NCI-H187 treated with DMSO at 0.1 percent for 48 hours (cell line): Measurements from ENCODE around the gene HOXA7.

Source experiments
- DNase-seq: peaks from one replicate; lab custom pipeline; 2025; lab: John Stamatoyannopoulos, UW

Gene HOXA7

DNA sequence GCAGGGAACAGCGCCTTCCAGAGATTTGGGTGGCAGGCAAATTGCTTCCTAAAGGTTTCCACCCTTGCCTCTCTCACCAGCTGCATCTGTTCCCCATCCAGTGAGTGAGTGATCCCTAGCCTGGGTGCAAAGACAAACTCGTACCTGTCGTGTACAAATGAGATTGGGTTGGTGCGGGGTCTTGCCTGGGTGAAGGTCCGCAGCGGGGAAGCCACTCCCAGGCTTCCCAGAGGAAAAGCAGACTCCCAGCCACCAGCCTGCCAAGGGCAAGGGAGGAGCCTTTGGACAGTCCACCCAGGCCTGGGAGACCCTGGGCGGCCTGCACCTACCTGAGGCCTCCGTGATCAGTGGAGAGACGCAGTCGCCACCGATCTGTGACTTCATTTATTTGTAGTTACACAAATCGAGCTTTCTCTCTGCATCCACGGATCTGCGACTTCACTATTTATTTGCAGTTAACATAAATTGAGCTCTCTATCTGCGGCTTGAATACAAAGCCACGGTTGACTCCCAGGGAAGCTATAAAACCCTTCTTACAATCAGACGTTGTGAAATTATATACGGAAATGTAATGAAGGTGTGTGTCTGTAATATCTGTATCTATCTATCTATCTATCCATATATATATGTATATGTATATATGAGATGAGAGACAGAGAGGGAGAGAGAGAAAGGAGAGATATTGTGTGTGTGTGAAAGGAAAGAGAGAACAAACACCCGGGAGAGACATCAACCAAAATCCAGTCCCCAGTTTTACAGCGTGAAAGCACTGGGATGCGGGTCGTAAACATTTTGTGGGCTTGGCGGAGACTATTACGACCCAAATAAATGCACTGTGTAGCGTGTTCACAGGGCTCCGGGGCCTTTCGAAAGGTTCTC lies 3.0 kb upstream of the HOXA7 start:
- no peak for DNase-seq

DNA sequence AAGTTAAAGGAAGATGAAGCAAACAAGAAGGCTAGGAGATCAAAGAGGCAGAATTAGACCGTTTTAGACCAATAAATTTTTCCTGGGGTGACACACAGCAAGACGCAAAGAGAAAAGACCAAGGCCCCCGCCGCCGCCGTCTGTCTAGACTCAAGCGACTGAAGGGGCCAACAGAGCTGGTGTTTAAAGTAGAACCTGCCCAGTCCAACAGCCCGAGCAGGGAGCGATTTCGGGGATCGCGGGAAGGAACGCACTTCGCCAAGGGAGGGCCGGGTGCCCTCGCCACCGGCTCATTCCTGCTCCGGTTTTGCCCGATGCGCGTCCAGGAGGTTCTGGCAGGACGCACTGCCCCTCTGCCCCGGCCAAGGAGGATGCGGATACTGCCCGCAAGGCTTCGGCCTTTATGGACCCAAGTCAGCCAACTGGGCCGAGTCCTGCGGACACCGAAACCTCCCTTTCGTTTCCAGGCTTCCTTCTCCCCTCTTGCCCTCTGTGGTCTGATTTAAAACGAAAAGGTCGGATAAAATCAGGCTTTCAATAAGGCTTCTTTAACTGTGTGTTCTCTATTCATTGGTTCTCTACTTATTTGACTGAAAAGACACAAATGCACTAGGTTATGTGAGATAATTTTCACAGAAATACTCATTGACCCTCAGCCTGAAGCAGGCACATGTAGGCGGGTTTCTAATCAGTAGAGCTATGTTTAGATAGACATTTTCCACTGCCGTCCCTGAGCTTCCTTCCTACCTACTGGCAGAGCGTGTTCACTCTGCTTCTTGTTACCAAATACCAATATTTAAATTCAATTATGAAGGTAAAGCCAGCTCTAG lies 2.2 kb upstream of the HOXA7 start:
- DNase-seq: no peak

DNA sequence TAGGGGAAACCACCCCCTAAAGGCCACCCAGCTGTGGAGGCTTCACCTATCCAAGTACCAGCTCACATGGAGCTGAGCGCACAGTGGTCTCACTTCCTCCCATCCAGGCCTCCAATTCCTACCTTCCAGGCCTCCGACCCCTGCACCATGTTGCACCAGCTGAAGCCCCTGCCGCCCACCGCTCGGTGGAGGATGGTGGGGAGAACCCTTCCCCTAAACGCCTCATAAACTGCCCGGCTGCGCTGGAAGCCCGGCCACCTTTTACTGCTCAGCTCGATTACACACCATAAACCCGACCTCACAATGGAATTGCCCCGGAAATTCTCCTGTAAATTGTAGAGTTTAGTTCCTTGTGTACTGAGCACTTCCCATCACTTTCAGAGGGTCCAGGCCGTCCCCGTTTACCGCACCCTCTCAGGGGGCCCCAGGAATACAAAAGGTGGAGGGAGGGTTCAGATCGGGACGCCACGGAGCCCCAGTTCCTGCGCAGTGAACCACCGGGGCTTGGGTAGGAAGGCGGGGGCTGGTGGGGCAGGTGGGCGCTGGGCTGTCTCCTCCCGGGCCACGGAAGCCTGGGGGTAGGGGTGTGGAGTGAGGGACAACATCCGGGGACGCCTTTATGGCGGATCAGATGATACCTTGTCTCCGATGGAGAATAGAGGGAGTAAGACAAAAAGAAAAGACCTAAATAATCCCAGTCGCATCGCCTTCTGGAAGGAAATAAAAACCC lies 1.4 kb upstream of the HOXA7 start:
- no peak for DNase-seq

DNA sequence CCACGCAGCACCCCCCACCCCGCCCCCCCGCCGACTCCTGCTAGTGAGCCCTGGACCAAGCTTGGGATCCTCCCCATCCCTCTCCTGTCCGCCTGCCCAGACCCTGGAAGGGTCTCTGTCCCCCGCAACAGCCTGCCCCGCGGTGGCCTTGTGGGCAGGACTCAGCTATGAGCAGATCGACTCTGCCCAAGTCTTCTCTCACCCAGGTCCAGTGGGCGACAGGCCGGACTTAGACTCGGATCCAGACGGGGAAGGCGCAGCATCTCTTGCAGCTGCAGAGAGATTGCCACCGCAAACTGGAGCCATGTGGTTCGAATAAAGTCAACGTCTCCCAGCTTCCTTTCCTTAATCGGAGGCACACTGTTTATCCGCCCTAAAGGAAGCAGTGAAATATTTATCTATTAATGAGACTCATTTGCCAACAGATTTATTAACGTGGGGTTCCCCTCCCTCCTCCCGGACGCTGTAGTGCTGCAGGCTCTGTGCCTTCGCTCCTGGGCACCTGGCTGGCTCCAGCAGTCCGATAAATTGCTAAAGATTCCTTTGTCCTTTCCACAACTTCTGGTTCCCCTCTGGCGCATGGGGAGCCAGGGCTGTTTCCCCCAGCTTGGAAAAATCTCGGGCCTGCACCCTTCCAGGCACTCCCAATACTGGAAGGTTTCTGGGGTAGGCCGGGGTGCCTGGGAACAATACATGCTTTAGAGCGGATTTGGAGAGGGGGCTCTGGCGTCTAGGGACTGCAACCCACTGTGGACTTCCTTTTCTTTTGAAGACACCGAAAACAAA lies 634 bp upstream of the HOXA7 start:
- no peak for DNase-seq

DNA sequence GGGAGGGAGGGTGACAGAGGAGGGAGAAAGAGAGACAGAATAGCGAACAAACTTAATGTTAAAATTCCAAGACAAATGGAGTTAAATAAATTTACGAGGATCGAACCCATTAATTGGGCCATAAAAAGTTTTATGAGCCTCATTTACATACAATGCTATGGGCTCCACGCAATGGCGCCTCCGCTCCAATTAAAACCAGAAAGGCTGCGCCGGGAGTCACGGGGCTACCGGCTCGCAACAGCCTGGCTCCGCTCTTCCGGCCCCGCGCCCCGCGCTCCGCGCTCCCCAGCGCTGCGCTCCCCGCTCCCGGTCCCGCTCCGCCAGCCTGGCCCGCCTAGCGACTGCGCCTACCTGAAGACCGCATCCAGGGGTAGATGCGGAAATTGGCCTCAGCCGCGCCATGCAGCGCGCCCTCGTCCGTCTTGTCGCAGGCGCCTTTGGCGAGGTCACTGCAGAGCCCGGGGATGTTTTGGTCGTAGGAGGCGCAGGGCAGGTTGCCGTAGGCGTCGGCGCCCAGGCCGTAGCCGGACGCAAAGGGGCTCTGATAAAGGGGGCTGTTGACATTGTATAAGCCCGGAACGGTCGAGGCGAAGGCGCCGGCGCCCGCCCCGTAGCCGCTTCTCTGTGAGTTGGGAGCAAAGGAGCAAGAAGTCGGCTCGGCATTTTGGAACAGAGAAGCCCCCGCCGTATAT lies 513 bp downstream of the HOXA7 start:
- DNase-seq: no peak

DNA sequence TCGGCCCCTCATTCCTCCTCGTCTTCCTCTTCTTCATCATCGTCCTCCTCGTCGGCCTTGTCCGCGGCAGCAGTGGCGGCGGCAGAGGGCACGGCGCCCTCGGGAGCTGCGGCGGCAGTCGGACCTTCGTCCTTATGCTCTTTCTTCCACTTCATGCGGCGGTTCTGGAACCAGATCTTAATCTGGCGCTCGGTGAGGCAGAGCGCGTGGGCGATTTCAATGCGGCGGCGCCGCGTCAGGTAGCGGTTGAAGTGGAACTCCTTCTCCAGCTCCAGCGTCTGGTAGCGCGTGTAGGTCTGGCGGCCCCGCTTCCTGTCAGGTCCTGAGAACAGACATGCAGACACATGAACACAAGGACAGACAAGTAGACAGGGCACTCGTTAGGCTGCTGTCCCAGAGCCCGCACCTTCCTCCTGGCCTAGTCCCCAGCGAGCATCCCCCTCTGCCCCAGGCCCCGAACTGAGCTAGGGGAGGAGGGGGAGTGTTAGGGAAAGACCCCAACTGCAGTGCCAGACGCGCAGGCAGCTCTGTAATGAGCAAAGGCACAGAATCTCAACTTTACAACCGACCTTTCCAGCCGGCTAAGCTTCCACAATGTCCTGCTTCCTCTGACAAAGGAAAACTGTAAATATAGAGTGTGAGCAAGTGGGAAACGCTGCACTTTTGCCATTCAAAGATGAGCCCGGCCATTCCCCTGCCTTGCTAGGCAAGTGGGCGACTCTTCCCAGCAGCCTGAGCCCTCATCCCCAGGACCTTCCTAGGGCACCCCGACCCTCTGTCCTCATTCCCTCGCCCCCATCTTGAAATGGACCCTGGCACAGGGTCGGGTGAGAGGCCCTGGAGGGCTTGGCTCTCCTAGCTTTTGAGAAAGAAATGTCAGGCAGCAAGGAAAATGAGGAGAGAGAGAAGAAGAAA lies 1.3 kb downstream of the HOXA7 start:
- DNase-seq: no peak

DNA sequence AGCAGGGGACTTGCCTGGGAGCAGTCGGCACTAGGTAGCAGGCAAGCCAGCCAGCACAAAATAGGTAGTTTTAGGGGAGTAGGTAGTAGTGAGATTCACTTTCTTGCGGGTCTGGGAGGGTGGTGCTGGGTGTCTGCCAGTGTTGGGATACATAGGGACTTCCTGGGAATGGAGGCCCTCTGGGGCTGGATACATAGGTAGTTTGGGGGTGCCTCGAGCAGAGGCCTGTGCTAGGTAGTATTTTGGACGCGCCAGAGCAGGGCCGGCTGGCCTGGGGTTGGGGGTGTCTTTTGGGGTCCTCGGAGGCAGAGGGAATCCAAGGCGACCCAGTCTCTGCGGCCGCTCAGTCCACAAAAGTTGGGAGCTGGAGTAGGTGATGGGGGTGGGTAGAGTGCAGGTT lies 2.1 kb downstream of the HOXA7 start:
- DNase-seq: no peak

DNA sequence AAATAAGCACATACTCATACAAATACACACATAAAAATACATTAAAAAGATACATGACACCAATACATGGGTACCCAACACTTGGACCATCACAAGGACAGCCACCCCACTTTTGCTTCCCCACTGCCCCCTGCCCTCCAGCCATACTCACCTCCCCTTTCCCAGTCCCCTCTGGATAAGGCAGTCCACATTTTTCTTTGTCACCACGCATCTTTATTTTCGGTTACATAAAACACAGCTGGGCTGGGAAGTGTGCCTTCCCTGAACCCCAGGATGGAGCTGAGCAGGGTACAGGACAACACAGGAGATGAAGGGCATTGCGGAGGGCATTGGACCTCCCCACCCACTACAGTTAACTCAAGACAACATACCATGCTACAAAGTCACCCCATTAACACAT lies 2.9 kb downstream of the HOXA7 start:
- no peak for DNase-seq

DNA sequence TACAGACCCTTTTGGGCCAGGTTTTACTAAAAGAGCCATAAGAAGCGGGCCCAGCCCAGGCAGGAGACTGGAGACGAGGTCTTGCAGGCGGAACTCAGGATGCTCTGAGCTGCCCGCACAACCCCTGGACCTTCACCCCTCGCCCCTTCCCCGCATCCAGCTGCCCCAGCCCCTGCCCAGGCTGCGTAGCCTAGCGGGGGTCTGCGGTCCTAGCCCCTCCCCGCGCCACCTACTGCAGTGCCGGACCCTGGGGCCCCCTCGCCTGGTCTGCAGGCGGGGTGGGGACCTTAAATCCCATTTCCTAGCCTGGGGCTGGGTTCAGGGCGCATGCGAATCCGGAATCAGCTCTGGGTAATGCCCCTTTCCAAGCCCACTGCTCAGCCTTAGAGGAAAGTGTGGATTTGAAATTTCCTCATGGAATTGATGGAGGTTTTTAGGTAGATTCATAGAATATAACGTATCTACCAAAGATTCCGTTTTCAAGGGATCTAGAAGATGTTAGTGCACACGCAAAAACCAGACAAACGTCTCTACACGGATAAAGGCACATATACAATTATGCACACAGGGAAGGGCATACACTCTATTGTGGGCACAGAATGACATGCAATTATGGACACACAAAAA lies 3.5 kb downstream of the HOXA7 start:
- DNase-seq: no peak

DNA sequence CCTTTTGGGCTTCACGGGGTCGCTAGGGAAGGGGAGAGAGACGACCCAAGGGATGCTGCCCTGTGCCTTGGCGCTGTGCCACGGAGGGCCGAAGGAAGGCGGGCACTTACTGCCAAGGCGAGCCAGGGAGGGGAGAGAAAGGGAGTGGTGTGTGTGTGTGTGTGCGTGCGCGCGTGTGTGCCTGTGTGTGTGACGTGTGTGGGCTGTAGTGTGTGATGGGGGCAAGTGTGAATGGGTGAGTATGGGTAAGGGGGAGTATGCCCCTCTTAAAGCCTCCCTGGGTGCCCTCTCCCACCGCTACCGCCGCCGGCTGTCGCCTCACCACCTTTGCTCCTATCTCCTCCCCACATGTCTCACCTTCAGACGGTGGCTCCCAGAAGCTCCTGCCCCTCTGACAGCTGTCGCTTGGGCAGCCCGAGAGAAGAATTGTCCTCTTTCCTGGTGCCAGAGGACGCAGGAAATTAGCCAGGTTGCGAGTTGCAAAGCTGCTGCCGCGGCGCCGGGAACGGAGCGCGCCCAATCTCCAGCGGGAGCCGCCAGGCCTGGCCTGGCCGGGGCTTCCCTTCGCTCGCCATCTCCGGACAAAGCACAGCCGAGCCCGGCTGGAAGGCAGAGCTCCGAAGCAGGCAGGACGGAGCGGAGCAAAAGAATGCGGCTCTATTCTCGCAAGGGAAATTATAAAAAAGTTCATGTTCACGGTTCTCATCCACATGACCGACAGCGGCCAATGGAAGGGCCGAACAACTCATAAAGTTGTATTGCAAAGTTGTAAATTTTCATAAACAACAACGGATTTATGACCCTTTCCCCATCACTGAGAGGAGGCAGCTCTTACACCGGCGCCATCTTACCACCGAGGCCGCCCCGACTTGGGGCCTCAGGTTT lies 4.3 kb downstream of the HOXA7 start, which contains the start of gene HOXA3:
Gene HOXA3 (minus strand): TSS at position 653 of the 885 bp plus-strand sequence. CDS start 41,943 bp downstream, outside the sequence.
- no peak for DNase-seq

DNA sequence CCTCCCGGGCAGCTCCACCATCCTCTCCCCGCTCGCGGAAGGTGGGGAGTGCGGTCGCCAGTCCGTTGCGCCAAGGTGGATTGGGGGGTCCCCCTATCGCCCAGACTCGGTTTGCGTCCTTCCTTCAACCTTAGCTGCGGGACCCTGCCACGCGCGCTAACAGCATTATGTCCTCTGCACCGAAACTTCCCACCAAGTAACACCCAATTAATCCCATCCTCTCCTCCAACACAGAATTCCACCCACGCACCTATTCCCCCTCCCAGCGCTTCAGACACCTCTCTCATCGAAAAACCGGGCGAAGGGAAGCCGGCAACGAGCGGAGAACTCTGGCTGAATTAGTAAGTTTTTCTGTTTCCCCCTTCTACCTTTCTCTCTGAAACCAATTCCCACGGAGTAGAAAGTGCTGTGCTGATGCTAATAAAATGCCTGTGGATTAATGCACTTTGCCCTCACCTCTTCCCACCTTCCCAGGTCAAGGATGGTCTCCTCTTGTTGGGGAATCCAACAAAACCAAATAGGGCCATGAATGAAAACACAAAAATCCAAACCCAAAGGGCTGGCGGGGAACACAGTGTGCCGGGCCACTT lies 5.0 kb downstream of the HOXA7 start:
- no peak for DNase-seq

DNA sequence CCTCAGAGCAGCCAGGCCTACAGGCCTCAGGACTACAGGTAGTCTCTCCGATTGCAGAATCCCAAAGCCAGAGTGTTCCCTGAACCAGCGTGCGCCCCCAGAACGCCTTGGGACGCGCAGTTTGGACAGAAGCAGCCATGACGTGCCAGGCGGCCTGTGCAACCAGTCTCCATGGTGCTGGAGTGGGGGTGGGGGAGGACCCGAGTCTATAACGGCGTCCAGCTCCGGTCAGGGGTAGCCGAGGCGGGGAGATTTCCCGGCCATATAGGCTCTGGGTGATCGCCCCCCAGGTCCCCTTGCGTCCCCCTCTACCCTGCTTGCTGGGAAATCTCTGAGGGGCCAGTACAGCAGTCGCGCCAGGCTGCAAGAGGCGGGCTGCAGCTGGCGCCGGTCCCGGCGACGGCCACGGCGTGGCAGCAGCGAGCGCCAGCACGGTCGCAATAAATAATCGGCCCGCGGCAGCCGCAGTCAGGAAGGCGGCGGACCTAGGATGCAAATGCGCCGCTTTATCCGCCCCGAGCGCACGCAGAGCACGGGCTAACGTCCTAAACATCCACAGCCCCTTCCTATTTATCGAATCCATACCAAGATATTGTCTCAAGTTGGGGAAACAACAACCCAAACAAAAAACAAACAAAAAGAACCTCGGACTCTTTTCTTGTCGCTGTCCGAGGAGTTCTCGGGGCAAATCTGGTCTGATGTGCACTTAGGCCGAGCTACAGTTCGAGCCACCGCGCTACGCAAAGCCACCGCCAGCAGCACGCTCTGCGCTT lies 5.7 kb downstream of the HOXA7 start:
- no peak for DNase-seq

DNA sequence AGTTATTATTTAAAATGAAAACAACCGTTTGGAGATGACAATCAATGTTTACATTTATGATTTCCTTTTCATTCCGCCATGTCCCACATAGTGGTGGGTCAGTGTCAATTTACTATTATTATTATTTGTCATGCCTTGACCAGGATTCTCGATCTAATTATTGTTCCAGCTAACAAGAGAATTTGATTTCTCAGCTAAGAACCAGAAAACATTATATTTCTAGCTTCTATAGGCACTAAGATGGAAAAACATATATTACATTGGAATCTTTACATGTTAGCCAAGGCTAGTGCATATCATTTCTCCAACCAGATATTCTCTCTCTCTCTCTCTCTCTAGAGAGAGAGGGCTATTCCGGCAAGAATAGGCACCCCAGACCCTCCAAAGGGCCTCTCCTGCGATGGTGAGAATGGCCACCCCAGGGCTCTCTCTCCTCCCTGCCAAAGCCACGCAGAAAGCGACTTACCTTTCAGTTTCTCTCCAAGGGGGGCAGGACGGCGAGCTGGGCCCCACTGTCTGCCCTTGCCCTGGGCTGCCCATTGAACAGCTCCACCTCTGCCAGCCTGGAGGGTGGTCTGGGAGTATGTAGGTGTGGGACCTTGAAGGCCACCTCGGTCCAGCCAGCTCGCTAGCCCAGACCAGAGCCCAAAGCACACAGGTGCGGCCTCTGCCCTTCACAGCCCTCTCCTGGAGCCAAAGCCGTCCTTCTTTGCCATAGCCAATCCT lies 6.5 kb downstream of the HOXA7 start:
- no peak for DNase-seq

DNA sequence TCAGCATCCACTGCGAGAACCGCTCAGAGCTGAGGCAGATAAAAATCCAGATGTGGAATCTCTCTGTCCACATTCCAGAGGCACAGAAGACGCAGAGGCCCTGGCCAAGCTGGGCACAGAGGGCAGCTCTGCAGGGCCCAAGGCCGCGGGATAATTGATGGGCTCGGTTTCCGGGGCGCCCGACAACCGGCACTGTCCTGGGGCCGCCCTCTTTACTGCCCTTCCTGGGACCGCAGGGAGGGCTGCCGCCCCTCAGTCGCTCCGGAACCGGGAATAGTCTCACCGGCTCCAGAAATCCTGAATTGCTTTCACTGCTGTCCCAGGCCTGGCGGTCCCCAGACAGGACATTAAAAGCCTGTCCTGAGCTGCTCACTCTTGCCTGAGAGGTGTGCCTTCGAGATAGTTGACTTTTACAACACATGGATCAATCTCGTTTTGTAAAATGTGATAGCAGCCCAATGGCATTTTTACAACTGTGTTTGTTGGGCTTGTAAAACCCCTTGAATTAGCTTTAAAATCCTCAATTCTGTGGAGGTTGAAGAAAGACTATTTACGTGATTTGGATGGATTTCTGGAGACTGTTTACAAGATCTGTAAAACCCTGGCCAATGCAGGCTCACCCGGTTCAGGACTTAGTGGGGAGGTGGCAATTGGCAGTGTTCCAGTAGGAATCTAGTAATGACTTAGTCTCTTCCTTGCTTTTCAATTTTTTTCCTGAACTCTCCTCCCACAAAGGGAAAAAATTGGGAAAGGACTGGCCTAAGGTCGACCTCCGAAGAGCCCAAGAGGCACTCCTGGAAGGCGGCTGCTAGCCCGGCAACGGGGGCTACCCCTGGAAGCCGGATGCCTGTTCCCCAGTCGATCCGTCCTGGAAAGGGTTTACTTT lies 7.5 kb downstream of the HOXA7 start:
- no peak for DNase-seq

DNA sequence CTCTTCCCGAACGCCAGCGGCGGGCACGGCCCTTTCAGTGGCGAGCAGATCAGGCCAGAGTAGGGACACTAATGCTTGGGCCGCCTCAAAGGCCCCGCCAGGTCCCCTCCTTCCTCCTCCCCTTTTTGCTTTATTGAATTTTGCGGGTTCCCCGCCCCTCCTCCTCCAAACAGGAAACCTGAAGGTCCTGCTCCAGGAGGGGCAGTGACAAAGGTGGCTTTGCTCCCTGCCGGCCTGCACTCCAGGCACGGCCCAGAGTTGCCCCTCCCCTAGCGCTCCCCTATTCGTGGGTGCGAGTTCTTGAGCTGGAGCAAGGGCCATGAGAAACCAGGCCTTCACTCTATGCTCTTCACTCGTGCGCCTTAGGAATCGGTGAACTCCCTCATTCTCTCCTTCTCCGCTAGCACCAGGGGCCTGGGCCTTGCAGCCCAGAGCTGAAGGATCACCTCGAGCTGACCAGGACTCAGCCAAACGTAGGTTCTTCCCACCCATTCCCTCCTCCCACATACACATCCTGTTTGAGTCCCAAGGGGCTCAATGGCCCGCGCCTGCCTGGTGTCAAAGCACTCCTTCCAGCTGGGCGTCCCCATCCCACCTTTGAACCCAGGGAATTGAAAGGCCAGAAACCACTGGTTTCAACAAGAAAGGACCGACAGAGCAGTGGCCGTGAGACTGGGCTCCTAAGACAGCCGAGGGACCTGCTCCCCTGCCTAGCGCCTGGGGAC lies 8.3 kb downstream of the HOXA7 start:
- DNase-seq: no peak
